ENCODE results near the gene VSTM2L. TPM values are rescaled to one million over a fixed set of nuclear protein-coding genes. Genes with fewer than 3 reads are reported as not detected.

The VSTM2L gene
- total and polyA plus RNA-seq, 2 of the 4 experiments (the other 2 are of a cell fraction), result 0.18 to 0.19 TPM

DNA sequence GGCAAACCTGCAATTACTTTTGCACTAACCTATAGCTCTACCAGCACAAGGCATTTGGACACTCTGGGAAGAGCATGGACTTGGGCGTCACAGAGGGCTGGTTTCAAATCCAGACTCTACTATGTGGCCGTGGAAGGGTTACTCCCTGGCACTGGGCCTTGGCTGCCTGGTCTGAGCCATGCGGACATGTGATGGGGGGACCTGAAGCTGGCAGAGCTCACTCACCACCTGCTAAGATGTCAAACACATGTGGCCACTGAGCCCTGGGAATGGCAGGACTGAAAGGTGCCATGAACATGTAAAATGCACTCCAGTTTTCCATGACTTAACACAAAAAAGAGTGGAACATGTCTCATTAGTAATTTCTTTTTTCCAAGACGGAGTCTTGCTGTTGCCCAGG is 23.7 kb downstream of the VSTM2L start:
- ChIA-PET CTCF (no interaction called here), POLR2A (ENCODE audit: unreplicated experiment) (no interaction called here)
- H2BK15ac ChIP-seq (ENCODE audit: low read depth, low read length), result no peak overlapping the region
- no peak overlapping the region for H3K14ac ChIP-seq (replicated peaks; ENCODE audit: low read depth, low read length)
- H4K5ac ChIP-seq (ENCODE audit: low read depth, low read length), result no peak overlapping the region
- no peak overlapping the region for H2BK5ac ChIP-seq (ENCODE audit: low read depth, low read length, poor library complexity, severe bottlenecking)
- no peaks in the 10 kb centered on the region for H3K36me3 ChIP-seq (ENCODE audit: control insufficient read depth, insufficient read depth, low read length)
- ATAC-seq (ENCODE audit: low read depth), result no peak
- H3K9me1 ChIP-seq (ENCODE audit: insufficient read depth, low read length), result no peaks in the 10 kb centered on the region
- no peak overlapping the region for H2BK20ac ChIP-seq (ENCODE audit: low read depth, low read length)
- H4K8ac ChIP-seq (ENCODE audit: low read depth in 2 of 2, low read length in 2 of 2), result no peak overlapping the region
- H3K9ac ChIP-seq (ENCODE audit: low read depth, low read length), result no peak overlapping the region
- no peaks in the 10 kb centered on the region for H4K20me1 ChIP-seq (ENCODE audit: insufficient read depth, low read length)
- peaks cover 65% of the 10 kb centered on the region for H3K27me3 ChIP-seq (ENCODE audit: control insufficient read depth, insufficient read depth, low read length)
- dilution Hi-C loops (cut with HindIII; ENCODE audit: low sequenced_read_pairs, unreplicated experiment) (no loop called here), in situ Hi-C loops (cut with MboI; ENCODE audit: low sequenced_read_pairs) (no loop called here), intact Hi-C loops (cut with micrococcal nuclease) (no loop called here)
- no peak overlapping the region for H2AK5ac ChIP-seq (ENCODE audit: low read depth, low read length)
- 100% methylated on average over 1 of the region's 4 CpGs; no CpG with 5 or more reads in 1 of the 2 experiments for WGBS, 2 experiments (ENCODE audit: extremely low coverage in 2 of 2, insufficient read length in 1 of 2)
- H3K23ac ChIP-seq (ENCODE audit: low read depth, low read length), result no peak overlapping the region
- no peak overlapping the region for H2AFZ ChIP-seq (replicated peaks; ENCODE audit: low read length, poor library complexity)
- no peak overlapping the region for H2AK9ac ChIP-seq (replicated peaks; ENCODE audit: low read depth, low read length, poor library complexity)
- H3K4me3 ChIP-seq (ENCODE audit: insufficient read depth, low read depth, low read length), result no peak overlapping the region
- no peak overlapping the region for H3K4me2 ChIP-seq (ENCODE audit: low read depth, low read length)
- no peak overlapping the region for H4K91ac ChIP-seq (ENCODE audit: insufficient read depth, low read depth, low read length)
- TF ChIP-seq, protein P1, sequence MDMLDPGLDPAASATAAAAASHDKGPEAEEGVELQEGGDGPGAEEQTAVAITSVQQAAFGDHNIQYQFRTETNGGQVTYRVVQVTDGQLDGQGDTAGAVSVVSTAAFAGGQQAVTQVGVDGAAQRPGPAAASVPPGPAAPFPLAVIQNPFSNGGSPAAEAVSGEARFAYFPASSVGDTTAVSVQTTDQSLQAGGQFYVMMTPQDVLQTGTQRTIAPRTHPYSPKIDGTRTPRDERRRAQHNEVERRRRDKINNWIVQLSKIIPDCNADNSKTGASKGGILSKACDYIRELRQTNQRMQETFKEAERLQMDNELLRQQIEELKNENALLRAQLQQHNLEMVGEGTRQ (IDR thresholded peaks at IDR 0.05; ENCODE audit: low read depth, low read length), result no peak
- no peak for TF ChIP-seq BHLHE40 (IDR thresholded peaks at IDR 0.05; ENCODE audit: low read depth, low read length)
- TF ChIP-seq CHD1 (IDR thresholded peaks at IDR 0.05; ENCODE audit: low read depth, low read length), result no peak
- no peak for TF ChIP-seq MAZ (IDR thresholded peaks at IDR 0.05; ENCODE audit: borderline replicate concordance, low read depth, low read length)
- no peak for TF ChIP-seq NFE2L2 (IDR thresholded peaks at IDR 0.05; ENCODE audit: low read depth, low read length)
- TF ChIP-seq POLR2A (IDR thresholded peaks at IDR 0.05; ENCODE audit: low read depth, low read length), result no peak
- no peak for TF ChIP-seq CEBPB (IDR thresholded peaks at IDR 0.05; ENCODE audit: low read depth, low read length)
- no peak for TF ChIP-seq RCOR1 (IDR thresholded peaks at IDR 0.05; ENCODE audit: insufficient replicate concordance, low read length)
- no peak for TF ChIP-seq MAFK (IDR thresholded peaks at IDR 0.05; ENCODE audit: low read depth, low read length)
- no peak for TF ChIP-seq FOS (IDR thresholded peaks at IDR 0.05; ENCODE audit: low read depth, low read length)
- TF ChIP-seq, protein P2, sequence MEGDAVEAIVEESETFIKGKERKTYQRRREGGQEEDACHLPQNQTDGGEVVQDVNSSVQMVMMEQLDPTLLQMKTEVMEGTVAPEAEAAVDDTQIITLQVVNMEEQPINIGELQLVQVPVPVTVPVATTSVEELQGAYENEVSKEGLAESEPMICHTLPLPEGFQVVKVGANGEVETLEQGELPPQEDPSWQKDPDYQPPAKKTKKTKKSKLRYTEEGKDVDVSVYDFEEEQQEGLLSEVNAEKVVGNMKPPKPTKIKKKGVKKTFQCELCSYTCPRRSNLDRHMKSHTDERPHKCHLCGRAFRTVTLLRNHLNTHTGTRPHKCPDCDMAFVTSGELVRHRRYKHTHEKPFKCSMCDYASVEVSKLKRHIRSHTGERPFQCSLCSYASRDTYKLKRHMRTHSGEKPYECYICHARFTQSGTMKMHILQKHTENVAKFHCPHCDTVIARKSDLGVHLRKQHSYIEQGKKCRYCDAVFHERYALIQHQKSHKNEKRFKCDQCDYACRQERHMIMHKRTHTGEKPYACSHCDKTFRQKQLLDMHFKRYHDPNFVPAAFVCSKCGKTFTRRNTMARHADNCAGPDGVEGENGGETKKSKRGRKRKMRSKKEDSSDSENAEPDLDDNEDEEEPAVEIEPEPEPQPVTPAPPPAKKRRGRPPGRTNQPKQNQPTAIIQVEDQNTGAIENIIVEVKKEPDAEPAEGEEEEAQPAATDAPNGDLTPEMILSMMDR (conservative IDR thresholded peaks at IDR 0.05; ENCODE audit: low read depth, low read length), result no peak
- TF ChIP-seq, protein P3, sequence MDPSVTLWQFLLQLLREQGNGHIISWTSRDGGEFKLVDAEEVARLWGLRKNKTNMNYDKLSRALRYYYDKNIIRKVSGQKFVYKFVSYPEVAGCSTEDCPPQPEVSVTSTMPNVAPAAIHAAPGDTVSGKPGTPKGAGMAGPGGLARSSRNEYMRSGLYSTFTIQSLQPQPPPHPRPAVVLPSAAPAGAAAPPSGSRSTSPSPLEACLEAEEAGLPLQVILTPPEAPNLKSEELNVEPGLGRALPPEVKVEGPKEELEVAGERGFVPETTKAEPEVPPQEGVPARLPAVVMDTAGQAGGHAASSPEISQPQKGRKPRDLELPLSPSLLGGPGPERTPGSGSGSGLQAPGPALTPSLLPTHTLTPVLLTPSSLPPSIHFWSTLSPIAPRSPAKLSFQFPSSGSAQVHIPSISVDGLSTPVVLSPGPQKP (IDR thresholded peaks at IDR 0.05; ENCODE audit: borderline replicate concordance, low read depth, low read length), result no peak
- no peaks in the 10 kb centered on the region for H3K79me1 ChIP-seq (ENCODE audit: low read depth in 1 of 2, low read length in 2 of 2)
- no peaks in the 10 kb centered on the region for H3K9me3 ChIP-seq (ENCODE audit: control insufficient read depth, insufficient read depth, low read length)
- no peaks in the 10 kb centered on the region for H3K4me1 ChIP-seq (ENCODE audit: control insufficient read depth, insufficient read depth, low read length)
- H3K27ac ChIP-seq (ENCODE audit: insufficient read depth, low read length), result no peak overlapping the region
- no peak overlapping the region for H2BK120ac ChIP-seq (ENCODE audit: low read depth, low read length)
- no peak overlapping the region for H3K18ac ChIP-seq (ENCODE audit: low read depth, low read length)
- DNase-seq, result no peak
- no peak overlapping the region for H3K4ac ChIP-seq (ENCODE audit: low read depth, low read length)
- H3K56ac ChIP-seq (ENCODE audit: extremely low read depth, insufficient read depth, low read length), result no peak overlapping the region
- BruUV-seq (replicated peaks), result no TSS peak
